ENCODE data around the gene RGP1.

RGP1 gene

GRCh38 chr9:35723426-35723825 is 25.7 kb upstream of the RGP1 start:
- no peak for DNase-seq

- DNase-seq: no peak
Observed at GRCh38 chr9:35723908-35724307, 25.2 kb upstream of the RGP1 start.

GRCh38 chr9:35725362-35725761 is 23.7 kb upstream of the RGP1 start:
- DNase-seq: no peak

GRCh38 chr9:35726931-35727330 is 22.2 kb upstream of the RGP1 start:
- peak; percentile 29 to 45 for DNase-seq

- DNase-seq: no peak
Observed at GRCh38 chr9:35727676-35728040, 21.4 kb upstream of the RGP1 start.

- peak; percentile 68 to 73 for DNase-seq
Observed at GRCh38 chr9:35728041-35728971, 20.8 kb upstream of the RGP1 start.

- no peak for DNase-seq
Observed at GRCh38 chr9:35729101-35729500, 20.0 kb upstream of the RGP1 start.

- DNase-seq: peak; percentile 46 to 50
Observed at GRCh38 chr9:35729700-35730485, 19.2 kb upstream of the RGP1 start.

- DNase-seq: no peak
Observed at GRCh38 chr9:35730486-35730854, 18.6 kb upstream of the RGP1 start.

- DNase-seq: no peak
Observed at GRCh38 chr9:35731415-35732184, 17.5 kb upstream of the RGP1 start.

GRCh38 chr9:35732185-35732799 is 16.8 kb upstream of the RGP1 start, which contains the start of the genes CREB3 and TLN1:
CREB3 (plus strand) TSS chr9:35732666; CDS start chr9:35732773, 107 bp downstream.
TLN1 (minus strand) TSS chr9:35732195; CDS start chr9:35725694, 6,501 bp downstream.
- DNase-seq: peak; percentile 97 to 98

- peak; percentile 51 for DNase-seq
Observed at GRCh38 chr9:35732800-35733541, 16.1 kb upstream of the RGP1 start.

GRCh38 chr9:35734096-35734495 is 15.0 kb upstream of the RGP1 start:
- no peak for DNase-seq

- DNase-seq: peak; percentile 69 to 71
Observed at GRCh38 chr9:35736201-35736633, 12.9 kb upstream of the RGP1 start.

- DNase-seq: no peak
Observed at GRCh38 chr9:35737143-35737542, 11.9 kb upstream of the RGP1 start.

GRCh38 chr9:35738186-35738585 is 10.9 kb upstream of the RGP1 start:
- no peak for DNase-seq

GRCh38 chr9:35738924-35739323 is 10.2 kb upstream of the RGP1 start:
- DNase-seq: no peak

GRCh38 chr9:35740243-35740642 is 8.8 kb upstream of the RGP1 start:
- DNase-seq: no peak

GRCh38 chr9:35741740-35742139 is 7.3 kb upstream of the RGP1 start:
- DNase-seq: no peak

- no peak for DNase-seq
Observed at GRCh38 chr9:35743452-35743851, 5.6 kb upstream of the RGP1 start.

- no peak for DNase-seq
Observed at GRCh38 chr9:35743880-35744518, 5.1 kb upstream of the RGP1 start.

All from activated T-cell treated with anti-CD3 and anti-CD28 coated beads, Interleukin-2, amount 50 U/mL, for 48 hours (primary cell).